PFSK-1 (cell line): ENCODE measurements around the gene SPINT2. TPM values are rescaled to one million over a fixed set of nuclear protein-coding genes. Genes with fewer than 3 reads are reported as not detected.

Experiments used
- FOXP2 ChIP-seq: optimal IDR thresholded peaks from 2 replicates; pipeline ENCODE3; 2011; ENCODE audit warnings: borderline replicate concordance, control low read depth, inconsistent platforms; ENCODE audit not compliant: insufficient read depth; ENCODE audit errors: extremely low read length, extremely low read depth
- POLR2AphosphoS5 ChIP-seq: IDR thresholded peaks from 2 replicates; pipeline ENCODE4 v1.6.1; 2012; ENCODE audit warnings: low read depth, mild to moderate bottlenecking, control low read depth, low read length, moderate library complexity
- REST ChIP-seq, 2 experiments: IDR thresholded peaks; 2 replicates each; pipeline versions ENCODE4 v1.6.1 to v1.8.0; 2011 to 2012; ENCODE audit warnings: low read depth in 2 of 2, low read length in 2 of 2, control low read depth in 1 of 2, inconsistent platforms in 1 of 2, mild to moderate bottlenecking in 1 of 2, moderate library complexity in 1 of 2; ENCODE audit not compliant: insufficient read depth in 1 of 2
- SIN3A ChIP-seq: IDR thresholded peaks from 2 replicates; pipeline ENCODE4 v1.6.1; 2012; ENCODE audit warnings: mild to moderate bottlenecking, low read length, moderate library complexity, borderline replicate concordance; ENCODE audit not compliant: insufficient read depth
- TAF1 ChIP-seq: IDR thresholded peaks from 2 replicates; pipeline ENCODE4 v1.6.1; 2012; ENCODE audit warnings: low read length, control low read depth, borderline replicate concordance; ENCODE audit not compliant: insufficient read depth
- polyA plus RNA-seq: library from polyadenylated mRNA; unstranded; fragments of >200 nt; gene quantifications from one replicate; pipeline ENCODE4 v1.2.1, GENCODE V29; 2012; ENCODE audit warnings: low read depth, missing spikeins; ENCODE audit not compliant: insufficient read length

Gene SPINT2
- 2.3 TPM for polyA plus RNA-seq

GRCh38 chr19:38264486-38265212, at the start of gene SPINT2:
SPINT2 (plus strand) TSS chr19:38264573; CDS start chr19:38264893, 320 bp downstream.
- TF ChIP-seq FOXP2 (no peak), TAF1 (no peak), REST (IDR thresholded peaks at IDR 0.05; ENCODE audit: insufficient read depth in 1 of 2, low read depth in 2 of 2, low read length in 2 of 2) (no peak), POLR2AphosphoS5 (no peak), SIN3A (no peak)

- TF ChIP-seq SIN3A (no peak), POLR2AphosphoS5 (no peak), FOXP2 (no peak), TAF1 (no peak), REST (IDR thresholded peaks at IDR 0.05; ENCODE audit: insufficient read depth in 1 of 2, low read depth in 2 of 2, low read length in 2 of 2) (no peak)
These were observed 47.4 kb upstream of the SPINT2 start for GRCh38 chr19:38216785-38217641.

GRCh38 chr19:38218204-38218603, 46.2 kb upstream of the SPINT2 start:
- no peak for TF ChIP-seq POLR2AphosphoS5

GRCh38 chr19:38219221-38219620, 45.2 kb upstream of the SPINT2 start:
- TF ChIP-seq SIN3A (no peak), FOXP2 (no peak), POLR2AphosphoS5 (no peak), TAF1 (no peak), REST (IDR thresholded peaks at IDR 0.05; ENCODE audit: insufficient read depth in 1 of 2, low read depth in 2 of 2, low read length in 2 of 2) (no peak)

GRCh38 chr19:38221421-38221820, 43.0 kb upstream of the SPINT2 start:
- no peak for TF ChIP-seq SIN3A
- TF ChIP-seq REST (IDR thresholded peaks at IDR 0.05; ENCODE audit: insufficient read depth in 1 of 2, low read depth in 2 of 2, low read length in 2 of 2): no peak
- no peak for TF ChIP-seq FOXP2
- TF ChIP-seq TAF1: no peak
- no peak for TF ChIP-seq POLR2AphosphoS5
